Measurements from ENCODE around the gene AKT2. TPM values are rescaled to one million over a fixed set of nuclear protein-coding genes. Genes with fewer than 3 reads are reported as not detected.

Gene AKT2
- total and polyA plus RNA-seq, 2 of the 8 experiments (the other 6 are each of a cell fraction or from before 2014, with no cell fraction given): 151 to 183 TPM

DNA sequence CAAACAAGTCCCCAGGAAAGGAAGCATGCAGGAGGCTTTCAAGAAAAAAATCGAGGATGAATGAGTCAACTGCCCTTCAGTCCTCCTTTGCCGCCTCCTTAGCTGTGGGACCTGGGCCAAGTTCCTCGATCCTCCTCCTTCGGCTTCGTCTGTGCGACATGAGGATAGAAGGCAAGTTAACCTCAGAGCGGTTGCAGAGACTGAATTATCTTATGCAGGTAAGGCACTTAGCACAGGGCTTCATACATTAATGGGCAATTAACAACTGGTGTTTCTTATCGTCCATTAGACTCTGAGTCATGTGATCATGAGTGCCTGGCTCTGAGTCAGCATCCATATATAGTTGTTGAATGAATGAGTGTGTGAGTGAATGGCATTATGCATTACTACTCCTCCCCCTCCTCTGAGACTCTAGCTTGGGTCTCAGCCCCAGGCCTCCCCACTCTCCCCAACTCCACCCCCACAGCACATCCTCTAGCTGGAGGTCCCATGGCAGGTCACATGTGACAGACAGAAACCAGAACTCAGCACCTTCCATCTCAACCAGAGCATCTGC lies 65.3 kb downstream of the AKT2 start:
- H4K8ac ChIP-seq (ENCODE audit: extremely low read depth, insufficient read depth, low read length): no peak overlapping the region
- H3K79me1 ChIP-seq (ENCODE audit: low read depth, low read length): no peaks in the 10 kb centered on the region
- no peaks in the 10 kb centered on the region for H3K36me3 ChIP-seq (ENCODE audit: control insufficient read depth in 2 of 4, insufficient read depth in 4 of 4, low read length in 3 of 4)
- H2BK15ac ChIP-seq (ENCODE audit: low read length): no peak overlapping the region
- no peak overlapping the region for H3K9ac ChIP-seq (replicated peaks in 1 of 4; ENCODE audit: extremely low read depth in 1 of 4, low read depth in 3 of 4, low read length in 3 of 4)
- no peak overlapping the region for H3K4me3 ChIP-seq (ENCODE audit: extremely low read depth in 1 of 4, insufficient read depth in 2 of 4, low read depth in 3 of 4, low read length in 4 of 4)
- H2BK12ac ChIP-seq (ENCODE audit: low read depth, low read length): no peak overlapping the region
- H3K4ac ChIP-seq (replicated peaks; ENCODE audit: insufficient read length, low read depth, low read length): no peak overlapping the region
- H3K9me3 ChIP-seq (ENCODE audit: insufficient read depth in 2 of 2, low read depth in 1 of 2, low read length in 1 of 2): peaks cover 0 to 5% of the 10 kb centered on the region in 2 experiments; a peak in 1 of 4 replicates
- H3K18ac ChIP-seq (ENCODE audit: extremely low read depth, low read length): no peak overlapping the region
- H3K27ac ChIP-seq (ENCODE audit: low read depth, low read length): no peak overlapping the region
- H3K14ac ChIP-seq (ENCODE audit: insufficient read length): no peak overlapping the region
- peaks cover 0 to 13% (median 7%) of the 10 kb centered on the region in 4 experiments; a peak in 5 of 7 replicates for H3K4me1 ChIP-seq (replicated peaks in 1 of 4; ENCODE audit: control insufficient read depth in 3 of 4, insufficient read depth in 4 of 4, low read length in 3 of 4)
- H3K4me2 ChIP-seq (ENCODE audit: insufficient read depth in 1 of 2, low read depth in 2 of 2, low read length in 2 of 2): no peak overlapping the region
- 63% methylated on average over 8 of the region's 8 CpGs; no CpG with 5 or more reads in 1 of the 2 experiments for WGBS, 2 experiments (ENCODE audit: extremely low coverage in 1 of 2, insufficient coverage in 1 of 2, insufficient read length in 1 of 2, insufficient replicate concordance in 2 of 2, low coverage in 1 of 2, low lambda C conversion rate in 2 of 2, missing lambda C conversion rate in 1 of 2)
- H2BK120ac ChIP-seq (replicated peaks; ENCODE audit: low read depth, low read length): no peak overlapping the region
- peaks cover 3 to 23% (median 16%) of the 10 kb centered on the region in 4 experiments for H3K27me3 ChIP-seq (replicated peaks in 1 of 4; ENCODE audit: control insufficient read depth in 3 of 4, extremely low read depth in 1 of 4, insufficient read depth in 3 of 4, low read length in 3 of 4)
- H2AK5ac ChIP-seq (ENCODE audit: low read depth, low read length): no peak overlapping the region
- H3K23me2 ChIP-seq (ENCODE audit: low read depth, low read length): peaks cover 7% of the 10 kb centered on the region; the same call in 1 of the 2 replicates
- CTCF ChIA-PET (ENCODE audit: partially characterized antibody): interaction anchor here (0.6 to 4.5 kb wide), 9 partner anchors 9 to 351 kb away, joined by 3 to 32 read pairs (median 3); no protein-coding TSS in a partner anchor
- POLR2A ChIA-PET (ENCODE audit: partially characterized antibody): no interaction called here
- H4K91ac ChIP-seq (replicated peaks; ENCODE audit: insufficient read length, low read length): no peak overlapping the region
- H4K20me1 ChIP-seq (replicated peaks in 1 of 2; ENCODE audit: control insufficient read depth in 1 of 2, insufficient read depth in 2 of 2, low read length in 2 of 2): peaks cover 3 to 4% of the 10 kb centered on the region in 2 experiments
- H4K5ac ChIP-seq (ENCODE audit: insufficient read length, low read depth, low read length): no peak overlapping the region
- DNase-seq (ENCODE audit: low read depth in 1 of 2, low spot score in 2 of 2) (no peak), FAIRE-seq (no peak)
- no peaks in the 10 kb centered on the region for H3K79me2 ChIP-seq (ENCODE audit: control insufficient read depth in 1 of 2, insufficient read depth in 2 of 2, low read length in 2 of 2)
- no peak overlapping the region for H2BK5ac ChIP-seq (ENCODE audit: low read depth, low read length)
- no peak overlapping the region for H3K23ac ChIP-seq (ENCODE audit: insufficient read length)
- H2BK20ac ChIP-seq (ENCODE audit: low read length): no peak overlapping the region
- no peak overlapping the region for H3K56ac ChIP-seq (replicated peaks; ENCODE audit: insufficient read length, low read depth, low read length)
- no peak overlapping the region for H2AFZ ChIP-seq (ENCODE audit: low read length)
- TF ChIP-seq E2F6 (IDR thresholded peaks at IDR 0.05) (no peak), HDAC2 (IDR thresholded peaks at IDR 0.05; ENCODE audit: borderline replicate concordance in 1 of 2, low read depth in 2 of 2, low read length in 2 of 2) (no peak), BCL11A (IDR thresholded peaks at IDR 0.05; ENCODE audit: low read depth in 2 of 2, low read length in 2 of 2) (no peak), EGR1 (IDR thresholded peaks at IDR 0.05; ENCODE audit: borderline replicate concordance, low read depth, low read length) (no peak), BACH1 (IDR thresholded peaks at IDR 0.05; ENCODE audit: low read length) (no peak), HDAC6 (IDR thresholded peaks at IDR 0.05; ENCODE audit: low read depth, low read length) (no peak), FOSL1 (IDR thresholded peaks at IDR 0.05; ENCODE audit: insufficient read depth, low read depth, low read length) (no peak), SIRT6 (IDR thresholded peaks at IDR 0.05; ENCODE audit: low read length) (no peak), TAF1 (IDR thresholded peaks at IDR 0.05; ENCODE audit: low read depth, low read length) (no peak), SP4 (IDR thresholded peaks at IDR 0.05; ENCODE audit: low read length) (no peak), TAF7 (optimal IDR thresholded peaks at IDR 0.05; ENCODE audit: borderline replicate concordance, low read depth, low read length) (no peak), POLR2A (IDR thresholded peaks at IDR 0.05; ENCODE audit: control extremely low read depth in 1 of 2, low read depth in 2 of 2, low read length in 2 of 2) (no peak), TCF12 (IDR thresholded peaks at IDR 0.05; ENCODE audit: low read depth, low read length) (no peak), CREB1 (IDR thresholded peaks at IDR 0.05) (no peak), CHD1 (IDR thresholded peaks at IDR 0.05; ENCODE audit: low read depth, low read length) (no peak)

All from H1 (cell line).